Stimulated activated CD4-positive, alpha-beta T cell treated with anti-CD3 and anti-CD28 coated beads, Interleukin-15, amount 100 ng/mL, for 48 hours (primary cell): ENCODE results near the gene RABGAP1L.
"Not testable (repeated sequence)": the region's sequence is repeated elsewhere in the genome, so short reads cannot be mapped to it uniquely, and the experiment has no call there.

Experiments used
- DNase-seq, 2 donors: peaks; one replicate each; pipeline ENCODE4 v3.0.0-alpha.2; 2020; ENCODE audit warnings: low read depth in 2 of 2

Gene RABGAP1L

GRCh38 chr1:174159252-174160108 lies at the start of gene RABGAP1L:
Gene RABGAP1L, plus strand, starts transcription at chr1:174159520.
- peak; percentile 79 to 91 for DNase-seq

- no peak for DNase-seq
Observed at GRCh38 chr1:174110053-174110452, 49.3 kb upstream of the RABGAP1L start.

- no peak for DNase-seq
Observed at GRCh38 chr1:174112489-174113162, 46.7 kb upstream of the RABGAP1L start.

GRCh38 chr1:174114106-174114505 lies 45.2 kb upstream of the RABGAP1L start:
- no peak for DNase-seq

GRCh38 chr1:174114788-174115448 lies 44.4 kb upstream of the RABGAP1L start:
- DNase-seq, result peak in 1 of 2 donors; percentile 19

- no peak for DNase-seq
Observed at GRCh38 chr1:174116042-174116441, 43.3 kb upstream of the RABGAP1L start.

GRCh38 chr1:174118751-174119150 lies 40.6 kb upstream of the RABGAP1L start:
- no peak for DNase-seq

GRCh38 chr1:174122318-174122717 lies 37.0 kb upstream of the RABGAP1L start:
- DNase-seq, result not testable (repeated sequence)

GRCh38 chr1:174123843-174124242 lies 35.5 kb upstream of the RABGAP1L start:
- DNase-seq, result no peak

GRCh38 chr1:174127176-174127575 lies 32.1 kb upstream of the RABGAP1L start:
- not testable (repeated sequence) for DNase-seq

- DNase-seq, result no peak
Observed at GRCh38 chr1:174131032-174131638, 28.2 kb upstream of the RABGAP1L start.

- DNase-seq, result no peak
Observed at GRCh38 chr1:174134003-174134659, 25.2 kb upstream of the RABGAP1L start.

- no peak for DNase-seq
Observed at GRCh38 chr1:174135211-174135610, 24.1 kb upstream of the RABGAP1L start.

- no peak for DNase-seq
Observed at GRCh38 chr1:174136714-174137113, 22.6 kb upstream of the RABGAP1L start.

- no peak for DNase-seq
Observed at GRCh38 chr1:174142836-174143235, 16.5 kb upstream of the RABGAP1L start.

GRCh38 chr1:174143727-174144396 lies 15.5 kb upstream of the RABGAP1L start:
- not testable (repeated sequence) for DNase-seq

GRCh38 chr1:174144397-174144783 lies 14.9 kb upstream of the RABGAP1L start:
- DNase-seq, result not testable (repeated sequence)

GRCh38 chr1:174149216-174149615 lies 10.1 kb upstream of the RABGAP1L start:
- DNase-seq, result no peak

- no peak for DNase-seq
Observed at GRCh38 chr1:174150499-174150898, 8.8 kb upstream of the RABGAP1L start.

- DNase-seq, result no peak
Observed at GRCh38 chr1:174152427-174152826, 6.9 kb upstream of the RABGAP1L start.
